HL-60/S4 (cell line): Measurements from ENCODE around the gene BAG3.
"Not testable (repeated sequence)": the region's sequence is repeated elsewhere in the genome, so short reads cannot be mapped to it uniquely, and the experiment has no call there.

Source experiments
- in situ Hi-C: fragments of 300-500 bp; cut with MboI; formaldehyde crosslinking; loops from 2 replicates; pipeline ENCODE4 v1.14.3; 2022; ENCODE audit warnings: low sequenced_read_pairs

Gene BAG3

DNA sequence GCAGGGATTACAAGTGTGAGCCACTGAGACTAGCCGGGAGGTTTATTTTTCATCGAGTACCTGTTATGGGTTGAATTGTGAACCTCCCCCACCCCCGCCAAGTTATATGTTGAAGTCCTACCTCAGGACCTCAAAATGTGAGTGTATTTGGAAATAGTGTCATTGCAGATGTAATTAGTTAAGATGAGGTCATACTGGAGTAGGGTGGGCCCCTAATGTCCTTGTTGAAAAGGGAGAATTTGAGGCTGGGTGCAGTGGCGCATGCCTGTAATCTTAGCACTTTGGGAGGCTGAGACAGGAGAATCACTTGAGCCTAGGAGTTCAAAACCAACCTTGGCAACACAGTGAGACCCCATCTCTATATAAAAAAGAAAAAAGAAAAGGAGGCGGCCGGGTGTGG lies 10.8 kb upstream of the BAG3 start:
- in situ Hi-C loops = no loop called here

DNA sequence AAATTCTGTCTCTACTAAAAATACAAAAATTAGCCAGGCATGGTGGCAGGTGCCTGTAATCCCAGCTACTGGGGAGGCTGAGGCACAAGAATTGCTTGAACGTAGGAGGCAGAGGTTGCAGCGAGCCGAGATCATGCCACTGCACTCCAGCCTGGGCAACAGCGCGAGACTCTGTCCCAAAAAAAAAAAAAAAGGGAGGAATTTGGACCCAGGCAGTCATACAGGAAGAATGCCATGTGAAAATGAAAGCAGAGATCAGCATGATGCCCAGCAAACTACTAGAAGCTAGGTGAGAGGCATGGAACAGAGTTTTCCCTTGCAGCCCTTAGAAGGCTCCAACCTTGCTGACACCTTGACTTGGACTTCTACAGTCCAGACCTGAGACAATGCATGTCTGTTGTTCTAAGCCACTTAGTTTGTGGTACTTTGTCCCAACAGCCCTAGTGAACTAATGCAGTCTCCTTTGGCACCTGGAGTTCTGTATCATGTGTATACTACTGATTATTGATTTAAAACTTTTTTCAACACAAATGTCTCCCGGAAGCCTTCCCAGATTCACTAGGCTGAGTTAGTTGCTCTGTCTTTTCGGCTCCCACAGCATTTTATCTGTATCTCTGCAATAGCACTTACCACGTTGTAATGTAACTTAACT lies 10.2 kb upstream of the BAG3 start:
- in situ Hi-C loops = no loop called here

GRCh38 chr10:119642556-119643111 lies 8.5 kb upstream of the BAG3 start:
- in situ Hi-C loops = no loop called here

DNA sequence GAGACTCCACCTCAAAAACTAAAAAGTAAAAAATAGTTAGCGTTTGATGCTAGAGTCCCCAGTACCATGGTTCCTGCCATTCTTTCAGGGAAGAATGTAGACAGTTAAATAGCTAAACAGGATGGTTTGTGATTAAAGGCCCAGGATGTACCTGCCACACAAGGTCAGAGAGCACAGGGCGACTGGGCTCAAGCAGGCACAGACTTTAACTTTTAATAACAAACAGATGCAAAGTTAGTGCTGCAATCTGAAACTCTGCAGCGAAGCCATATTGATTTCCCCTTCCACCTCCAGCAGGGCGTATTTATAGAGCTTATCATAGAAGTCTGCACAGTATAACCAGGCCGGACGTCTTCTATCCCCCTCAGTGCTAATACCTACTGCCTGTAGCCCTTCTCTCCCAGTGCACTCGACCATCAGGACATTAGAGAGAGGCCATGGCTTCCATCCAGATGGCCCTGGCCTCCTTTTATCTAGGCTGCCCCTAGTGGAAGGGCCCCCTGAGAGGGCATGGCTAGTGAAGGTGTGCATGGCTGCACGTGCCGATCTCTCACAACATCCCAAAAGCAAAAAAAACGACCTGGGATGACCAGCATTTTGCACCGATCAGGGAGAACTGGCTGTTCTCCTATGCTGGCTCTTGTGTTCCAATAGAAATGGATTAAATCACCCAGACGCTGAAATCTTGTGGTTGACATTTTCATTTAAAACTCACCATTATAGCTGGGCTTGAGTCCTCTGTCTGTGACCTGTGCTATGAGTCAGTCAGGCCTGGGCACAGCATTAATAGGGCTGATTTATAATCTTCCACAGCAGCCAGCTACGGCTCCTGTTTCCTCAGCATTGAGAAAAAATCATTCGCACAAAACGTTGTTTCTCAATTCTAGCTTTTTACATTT lies 7.6 kb upstream of the BAG3 start:
- in situ Hi-C loops = no loop called here

- in situ Hi-C loops = no loop called here
Measured at GRCh38 chr10:119644205-119644814, 6.9 kb upstream of the BAG3 start.

DNA sequence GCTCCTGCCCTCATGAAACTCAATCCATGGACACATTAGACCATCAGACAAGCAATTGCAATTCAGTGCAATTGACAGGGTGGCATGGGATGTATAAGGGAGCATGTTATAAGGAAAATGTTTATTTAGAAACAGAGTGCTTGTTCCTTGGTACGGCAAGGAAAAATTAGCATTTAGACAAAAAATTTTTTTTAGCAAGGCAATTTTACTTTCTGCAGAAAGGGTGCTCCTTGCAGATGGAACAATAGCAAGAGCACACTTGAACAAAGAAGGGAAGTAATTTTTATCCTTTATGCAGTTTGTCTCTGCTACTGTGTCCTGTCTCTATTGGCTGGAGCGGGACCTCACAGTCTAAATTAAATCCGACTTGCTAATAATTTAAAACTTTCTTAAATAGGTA lies 6.2 kb upstream of the BAG3 start:
- in situ Hi-C loops = no loop called here

DNA sequence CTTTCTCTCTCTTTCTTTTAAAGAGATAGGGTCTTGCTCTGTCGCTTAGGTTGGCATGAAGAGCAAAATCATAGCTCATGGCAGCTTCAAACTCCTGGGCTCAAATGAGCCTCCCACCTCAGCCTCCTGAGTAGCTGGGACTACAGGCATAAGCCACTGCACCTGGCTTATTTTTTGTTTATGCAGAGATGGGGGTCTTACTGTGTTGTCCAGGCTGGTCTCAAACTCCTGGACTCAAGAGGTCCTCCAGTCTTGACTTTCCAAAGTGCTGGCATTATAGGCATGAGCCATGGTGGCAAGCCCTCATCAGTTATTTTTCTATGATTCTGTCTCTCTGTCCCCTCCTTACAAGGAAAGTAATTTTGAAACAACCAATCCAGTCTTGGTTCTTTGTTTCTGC lies 1.1 kb upstream of the BAG3 start:
- in situ Hi-C loops = no loop called here

GRCh38 chr10:119651514-119652360 lies 557 bp downstream of the BAG3 start:
- in situ Hi-C loops = no loop called here

- in situ Hi-C loops = no loop called here
Measured at GRCh38 chr10:119652361-119652730, 1.2 kb downstream of the BAG3 start.

DNA sequence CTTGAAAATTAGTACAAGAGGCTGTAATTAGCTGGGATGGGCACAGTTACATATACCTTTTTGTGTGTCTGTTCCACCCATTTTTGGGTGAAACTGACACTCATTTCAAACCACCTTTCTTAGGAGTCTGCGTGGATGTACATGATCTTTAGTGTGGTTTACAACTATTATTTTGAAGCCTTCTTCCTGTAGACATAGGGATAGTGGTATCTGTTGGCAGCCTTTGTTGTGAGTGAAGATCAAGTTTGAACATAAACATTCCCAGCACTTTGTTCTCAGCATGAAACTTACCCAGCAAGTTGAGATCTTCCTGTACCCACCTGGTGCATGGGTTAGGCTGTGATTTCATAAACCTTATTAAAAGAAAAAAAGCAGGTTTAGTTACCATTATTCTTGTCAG lies 2.0 kb downstream of the BAG3 start:
- in situ Hi-C loops = no loop called here

GRCh38 chr10:119653916-119654315 lies 2.7 kb downstream of the BAG3 start:
- in situ Hi-C loops = no loop called here

GRCh38 chr10:119654540-119654939 lies 3.4 kb downstream of the BAG3 start:
- in situ Hi-C loops = no loop called here

GRCh38 chr10:119655566-119656001 lies 4.4 kb downstream of the BAG3 start:
- in situ Hi-C loops = no loop called here

GRCh38 chr10:119656760-119657159 lies 5.6 kb downstream of the BAG3 start:
- in situ Hi-C loops = no loop called here

DNA sequence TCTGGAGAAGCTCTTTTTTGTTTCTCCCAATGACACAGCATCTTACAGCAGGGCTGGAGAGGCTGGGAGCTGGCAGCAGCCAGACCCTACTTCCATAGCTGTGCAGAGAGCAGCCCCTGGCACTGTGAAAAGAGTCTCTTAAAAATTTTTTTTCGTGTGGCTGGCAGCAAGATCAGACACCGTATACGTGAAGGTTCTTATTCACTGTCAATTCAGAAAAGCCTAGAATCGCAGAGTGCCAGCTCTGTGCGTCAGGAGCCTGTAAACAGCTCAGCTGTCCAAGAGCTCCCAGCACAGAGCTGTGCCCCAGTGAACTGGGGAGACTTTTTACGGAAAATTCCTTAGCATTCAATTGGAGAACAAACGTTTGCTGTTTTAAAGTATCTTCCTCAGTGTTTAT lies 6.5 kb downstream of the BAG3 start:
- in situ Hi-C loops = no loop called here

DNA sequence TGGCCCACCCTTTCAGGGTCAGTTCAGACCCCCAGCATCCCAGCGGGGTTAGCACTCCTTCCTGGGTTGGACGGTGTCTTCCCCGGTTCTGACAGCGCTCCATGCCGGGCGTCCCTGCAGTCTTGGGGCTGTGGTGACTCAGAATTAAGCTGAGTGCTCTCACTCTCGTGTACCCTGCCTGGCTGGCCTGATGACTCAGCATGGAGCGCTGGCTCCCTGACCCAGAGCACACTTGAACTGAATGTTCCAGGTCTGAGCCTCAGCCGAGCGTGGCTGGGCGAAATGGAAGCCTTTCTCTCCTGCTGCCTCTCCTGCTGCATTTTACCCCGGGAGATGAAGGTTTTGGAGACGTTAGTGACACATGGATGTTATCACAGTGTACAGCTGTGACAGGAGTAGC lies 7.1 kb downstream of the BAG3 start:
- in situ Hi-C loops = no loop called here

DNA sequence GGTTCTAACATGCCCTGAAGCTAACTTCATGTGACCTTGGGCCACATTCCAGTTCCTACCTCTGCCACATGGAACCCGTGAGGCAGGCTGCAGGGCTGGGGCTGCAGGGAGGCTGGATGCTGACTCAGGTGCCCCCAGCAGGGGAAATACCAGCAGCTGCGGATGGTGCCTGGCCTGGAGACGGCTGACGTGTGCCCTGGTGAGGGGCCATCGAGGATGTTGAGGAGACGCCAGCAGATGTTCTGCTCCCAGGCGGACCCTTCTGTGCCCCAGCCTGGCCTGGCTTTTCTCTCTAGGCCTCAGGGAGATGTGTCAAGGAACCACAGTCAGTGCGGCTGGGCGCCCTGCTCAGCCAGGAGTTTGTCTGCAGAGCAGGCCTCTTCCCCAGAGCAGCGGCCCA lies 8.8 kb downstream of the BAG3 start:
- in situ Hi-C loops = no loop called here

- in situ Hi-C loops = not testable (repeated sequence)
Measured at GRCh38 chr10:119662076-119662605, 11.0 kb downstream of the BAG3 start.

GRCh38 chr10:119663866-119664698 lies 12.9 kb downstream of the BAG3 start:
- in situ Hi-C loops = no loop called here
